Activated naive CD8-positive, alpha-beta T cell treated with anti-CD3 and anti-CD28 coated beads, Interleukin-2, amount 50 U/mL, for 16 hours (primary cell): ENCODE results near the gene GALNT12.

Source experiments
- DNase-seq: peaks from one replicate; pipeline ENCODE4 v3.0.0-alpha.2; 2020; ENCODE audit warnings: low read depth, low spot score

GALNT12 gene

DNA sequence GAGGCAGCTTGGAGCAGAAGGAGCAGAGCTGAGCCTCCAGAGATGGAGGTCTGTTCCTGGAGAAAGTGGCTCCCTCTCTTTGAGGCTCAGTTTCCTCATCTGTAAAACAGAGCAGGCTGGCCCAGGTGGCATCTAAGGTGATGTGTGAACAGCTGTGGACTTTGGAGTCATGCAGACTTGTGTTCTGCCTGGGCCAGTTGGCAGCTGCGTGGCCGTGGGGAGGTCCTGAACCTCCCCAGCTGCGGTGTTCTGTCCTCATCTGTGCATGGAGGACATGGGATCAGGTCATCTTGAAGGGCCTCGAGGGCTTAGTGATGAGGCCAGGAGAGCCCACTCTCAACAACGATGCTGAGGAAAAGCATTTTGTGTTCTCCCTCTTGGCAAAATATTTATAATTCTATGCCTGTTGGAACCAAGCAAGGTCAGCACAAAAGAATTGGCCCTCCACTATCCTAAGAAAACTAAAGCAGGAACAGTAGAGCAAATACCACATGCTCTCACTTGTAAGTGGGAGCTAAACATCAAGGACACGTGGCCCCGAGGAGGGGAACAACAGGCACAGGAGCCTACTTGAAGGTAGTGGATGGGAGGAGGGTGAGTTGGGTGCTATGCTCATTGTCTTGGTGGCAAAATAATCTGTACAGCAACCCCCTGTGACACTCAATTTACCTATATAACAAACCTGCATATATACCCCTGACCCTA lies 73.0 kb downstream of the GALNT12 start:
- no peak for DNase-seq

DNA sequence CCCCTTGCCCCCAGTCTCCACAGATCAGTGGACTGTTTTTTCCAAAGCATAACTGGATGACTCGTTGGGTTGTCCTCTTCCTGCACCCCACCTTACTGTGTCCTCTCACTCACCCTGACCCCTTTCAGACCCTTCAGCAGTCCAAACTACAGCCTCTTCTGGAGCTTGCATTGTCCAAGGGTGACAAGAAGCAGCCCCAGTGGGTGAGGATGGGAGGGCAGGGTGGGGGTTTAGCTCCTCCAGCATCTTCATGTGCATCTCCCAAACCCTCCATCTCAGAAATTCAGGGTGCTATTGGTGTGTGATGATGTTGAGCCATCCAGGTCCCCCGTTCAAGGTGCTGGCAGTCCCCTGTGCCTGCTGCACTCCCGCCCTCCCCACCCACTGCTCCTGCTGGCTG lies 73.9 kb downstream of the GALNT12 start:
- DNase-seq, result no peak

DNA sequence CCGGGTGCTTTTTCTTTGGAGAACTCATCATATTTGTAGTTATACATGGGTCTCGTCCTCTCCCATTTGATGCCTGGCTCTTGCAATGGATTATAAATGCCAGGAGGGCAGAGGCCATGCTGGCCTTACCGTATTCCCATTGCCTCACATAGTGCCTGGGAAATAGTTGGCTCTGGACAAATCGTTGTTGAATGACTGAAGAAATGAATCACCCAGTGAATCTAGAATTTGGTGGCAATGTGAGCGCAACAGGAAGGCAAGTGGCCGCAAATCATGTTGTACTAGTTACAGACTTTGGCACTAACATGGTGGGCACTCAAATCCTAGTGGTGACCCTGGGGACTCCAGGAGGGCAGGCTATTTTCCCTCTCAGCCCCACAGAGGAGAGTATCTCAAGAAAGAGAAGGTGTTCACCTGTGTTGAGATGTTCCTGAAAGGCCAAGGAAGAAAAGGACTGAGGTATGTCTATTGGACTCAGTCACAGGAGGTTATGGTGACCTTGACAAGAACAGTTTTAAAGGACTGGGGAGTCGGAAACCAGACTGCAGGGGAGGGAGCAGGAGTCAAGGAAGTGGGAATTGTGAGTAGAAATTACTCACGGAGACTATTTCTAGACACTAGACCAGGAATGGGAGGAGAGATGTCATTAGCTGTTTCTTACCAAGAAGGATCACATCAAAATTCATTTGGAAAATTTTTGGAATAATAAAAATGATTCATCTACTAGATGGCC lies 74.5 kb downstream of the GALNT12 start:
- DNase-seq, result no peak

DNA sequence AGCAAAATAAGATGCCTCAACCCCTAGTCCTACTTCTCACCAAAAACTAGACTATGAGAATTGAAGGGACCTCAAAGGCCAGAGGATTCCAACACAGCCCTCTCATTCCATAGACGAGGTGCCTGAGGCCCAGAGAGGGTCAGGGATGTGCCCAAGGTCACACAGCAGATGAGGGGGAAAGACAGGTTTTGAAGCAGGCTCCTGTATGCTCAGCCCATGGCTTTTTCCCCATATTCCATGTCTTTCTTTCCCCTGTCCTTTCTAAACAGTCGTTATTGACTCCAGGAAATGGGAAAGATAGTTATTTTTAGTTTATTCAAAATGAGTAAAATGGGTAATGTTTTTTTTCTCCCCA lies 75.1 kb downstream of the GALNT12 start:
- no peak for DNase-seq

DNA sequence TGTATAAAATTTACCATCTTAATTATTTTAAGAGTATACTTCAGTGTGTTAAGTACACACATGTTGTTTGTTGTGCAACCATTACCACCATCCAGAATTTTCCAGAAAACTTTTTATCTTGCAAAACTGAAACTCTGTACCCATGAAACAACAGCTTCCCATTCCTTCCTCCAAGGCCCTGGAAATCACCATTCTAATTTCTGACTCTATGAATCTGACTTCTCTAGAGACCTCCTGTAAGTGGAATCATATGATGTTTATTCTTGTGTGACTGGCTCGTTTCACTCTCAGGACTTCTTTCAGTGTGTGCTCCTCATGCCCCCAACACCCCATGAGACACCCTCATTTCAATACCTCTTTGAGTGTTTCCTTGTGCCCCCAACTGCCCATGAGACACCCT lies 75.8 kb downstream of the GALNT12 start:
- DNase-seq, result no peak

DNA sequence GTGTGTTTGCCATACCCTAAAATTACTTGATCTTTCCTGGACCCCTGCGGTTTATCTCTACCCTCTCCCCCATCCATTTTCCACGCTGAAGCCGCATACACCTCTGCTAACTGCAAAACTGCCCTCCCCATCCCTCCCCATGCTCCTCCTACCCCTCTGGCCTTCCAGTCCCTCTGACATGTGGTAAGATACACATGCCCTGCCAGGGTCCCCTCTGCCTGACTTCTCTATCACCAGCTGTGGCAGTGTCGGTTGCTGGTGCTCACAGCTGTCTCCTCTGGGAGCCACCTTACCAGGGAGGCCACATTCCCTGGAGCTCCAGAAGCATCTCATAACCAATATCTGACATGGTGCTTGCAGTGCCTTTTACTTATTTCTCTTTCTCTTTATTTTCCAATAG lies 77.4 kb downstream of the GALNT12 start:
- no peak for DNase-seq

DNA sequence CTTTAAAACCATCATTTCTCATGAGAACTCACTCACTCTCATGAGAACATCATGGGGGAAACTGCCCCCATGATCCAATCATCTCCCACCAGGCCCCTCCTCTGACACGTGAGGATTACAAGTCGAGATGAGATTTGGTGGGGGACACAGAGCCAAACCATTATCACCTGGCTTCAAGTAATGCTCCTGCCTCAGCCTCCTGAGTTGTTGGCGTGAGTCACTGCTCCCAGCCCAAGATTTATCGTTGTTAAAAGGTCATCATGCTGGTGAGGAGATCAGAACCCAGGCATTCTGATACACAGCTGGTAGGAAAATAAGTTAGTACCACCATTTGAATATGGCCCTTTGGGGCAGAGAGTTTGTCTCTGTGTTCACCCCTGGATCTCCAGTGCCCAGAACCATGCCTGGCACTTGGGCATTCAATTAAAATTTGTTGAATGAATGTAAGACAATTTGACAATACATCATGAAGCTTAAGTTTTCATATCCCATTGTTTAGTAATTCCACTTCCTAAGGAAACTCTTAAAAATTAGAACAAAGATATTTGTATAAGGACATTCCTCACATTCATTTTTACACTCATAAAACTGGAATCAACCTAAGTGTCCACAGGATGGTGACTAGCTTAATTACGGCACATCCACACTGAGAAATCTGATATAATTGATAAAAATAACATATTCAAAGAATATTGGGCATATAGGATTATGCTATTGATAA lies 78.3 kb downstream of the GALNT12 start:
- DNase-seq, result no peak

DNA sequence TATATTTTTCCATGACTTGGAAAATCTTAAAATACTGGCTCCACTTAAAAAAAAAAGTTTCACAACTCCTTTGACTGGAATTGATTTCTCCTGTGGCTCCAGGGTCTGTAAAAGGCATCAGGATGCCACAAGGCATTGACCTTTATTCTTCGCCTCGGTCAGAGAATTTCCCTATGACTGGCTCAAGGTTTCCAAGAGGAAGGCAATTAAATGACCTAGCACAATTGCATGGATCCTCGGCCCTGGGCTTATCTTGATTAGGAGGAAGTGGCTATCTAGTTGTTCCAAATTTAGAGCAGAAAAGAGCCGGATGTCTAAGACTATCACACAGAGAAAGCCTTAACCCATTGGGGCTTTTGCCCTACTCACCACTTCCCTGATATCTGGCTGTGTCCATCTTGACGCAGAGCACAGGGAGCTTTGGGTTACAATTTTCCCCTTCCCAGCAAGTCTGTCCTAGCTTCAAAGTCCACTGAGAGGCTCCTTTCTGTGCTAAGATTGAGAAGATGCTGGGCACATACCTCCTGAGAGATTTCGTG lies 79.3 kb downstream of the GALNT12 start:
- DNase-seq, result no peak

DNA sequence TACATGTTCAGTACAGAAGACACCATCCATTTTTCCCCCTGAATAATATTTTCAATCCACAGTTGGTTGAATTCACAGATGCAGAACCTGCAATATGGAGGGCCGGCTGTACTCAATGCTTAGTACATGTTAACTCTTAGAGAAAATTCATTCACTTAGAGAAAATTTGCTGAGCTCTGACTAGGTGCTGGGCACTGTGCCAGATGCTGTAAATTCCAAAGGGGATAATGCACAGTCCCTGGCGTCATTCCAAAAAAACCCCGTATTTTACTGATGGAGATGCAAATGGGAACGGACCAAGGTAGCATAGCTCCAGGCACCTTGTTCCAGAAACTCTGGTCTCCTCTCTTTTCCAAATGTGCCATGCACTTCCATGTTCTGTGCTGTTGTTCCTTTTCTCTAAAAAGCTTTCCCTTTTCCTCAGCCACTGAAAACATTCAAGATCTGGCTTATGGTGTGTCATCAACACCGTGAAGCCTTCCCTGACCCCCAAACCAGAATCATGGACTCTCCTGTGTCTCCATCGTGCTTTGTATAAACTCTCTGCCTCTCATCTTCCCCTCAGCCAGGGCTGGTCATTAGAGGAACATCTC lies 80.5 kb downstream of the GALNT12 start:
- DNase-seq, result no peak

DNA sequence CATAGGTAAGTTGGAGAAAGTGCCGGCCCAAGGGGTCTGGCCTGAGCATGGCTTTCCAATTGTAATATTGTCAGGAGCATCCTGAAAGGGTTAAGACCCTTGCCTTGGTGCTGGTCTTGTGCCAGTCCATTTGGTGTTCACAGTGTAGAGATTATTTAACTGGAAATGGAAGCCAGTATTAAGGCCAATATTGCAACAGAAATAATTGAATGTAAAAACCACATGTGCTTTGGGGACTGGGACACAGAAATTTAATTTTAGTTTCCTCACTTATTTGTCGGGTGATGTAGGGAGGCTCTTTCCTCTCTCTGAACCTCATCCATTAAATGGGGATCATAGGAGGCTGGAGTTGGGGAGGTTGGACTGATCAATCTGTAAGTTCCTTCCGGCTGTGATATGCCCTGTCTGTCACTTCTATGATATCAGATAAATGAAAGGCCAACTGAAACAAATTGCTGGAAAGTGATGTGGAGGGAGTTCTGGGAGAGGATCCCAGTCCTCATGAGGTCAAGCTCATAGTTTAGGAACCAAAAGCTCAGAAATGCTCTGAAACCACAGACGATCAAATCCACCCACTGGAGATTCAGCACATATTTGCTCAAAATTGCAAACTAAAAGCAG lies 81.4 kb downstream of the GALNT12 start:
- no peak for DNase-seq

DNA sequence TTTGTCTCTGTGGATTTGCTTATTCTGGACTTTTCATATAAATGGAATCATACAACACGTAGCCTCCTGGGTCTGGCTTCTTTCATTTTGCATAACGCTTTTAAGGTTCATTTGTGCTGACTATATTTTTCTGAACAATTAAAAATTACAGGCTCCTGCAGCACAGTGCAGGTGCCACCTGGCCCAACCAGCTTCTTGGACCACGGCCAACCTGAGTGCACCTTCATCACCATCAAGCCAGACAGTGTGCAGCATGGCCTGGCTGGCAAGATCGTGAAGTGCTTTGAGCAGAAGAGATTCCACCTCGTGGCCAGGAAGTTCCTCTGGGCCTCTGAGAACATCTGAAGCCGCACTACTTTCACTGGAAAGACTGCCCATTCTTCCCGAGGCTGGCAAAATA lies 82.8 kb downstream of the GALNT12 start:
- DNase-seq, result no peak

DNA sequence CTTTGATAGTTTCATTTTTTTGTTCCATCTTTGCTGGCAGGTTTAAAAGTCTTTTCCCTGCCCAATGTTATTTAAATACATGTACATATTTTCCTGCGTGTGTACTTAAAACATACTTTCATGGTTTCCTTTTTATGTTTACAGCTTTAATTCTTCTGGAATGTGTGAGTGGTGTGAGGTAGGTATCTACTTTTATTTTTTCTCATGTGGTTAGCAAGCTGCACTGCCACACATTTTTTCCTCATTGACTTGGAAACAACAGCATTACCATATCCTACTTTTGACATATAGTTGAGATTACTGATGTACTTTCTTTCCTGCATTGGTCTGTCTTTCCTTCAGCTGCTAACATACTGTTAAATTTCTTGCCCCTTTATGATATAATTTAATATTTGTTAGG lies 84.8 kb downstream of the GALNT12 start:
- DNase-seq, result no peak

DNA sequence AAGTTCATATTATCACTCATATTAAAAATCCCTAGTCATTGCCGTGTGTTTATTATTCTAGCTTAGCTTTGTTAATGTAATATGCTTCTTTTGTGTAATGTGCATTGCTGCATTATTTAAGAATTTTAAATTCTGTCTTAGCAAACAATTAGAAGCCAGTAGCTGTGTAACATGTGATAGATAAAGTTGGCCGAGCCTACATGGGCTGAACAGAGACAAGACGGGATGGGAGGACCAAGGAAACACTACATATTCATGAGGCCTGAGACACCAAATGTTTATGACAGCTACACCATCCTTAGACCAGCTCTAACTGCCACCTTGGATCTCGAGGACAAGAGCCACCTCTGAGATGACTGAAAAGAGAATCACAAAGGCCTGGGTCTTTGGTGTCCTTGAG lies 85.2 kb downstream of the GALNT12 start:
- no peak for DNase-seq

DNA sequence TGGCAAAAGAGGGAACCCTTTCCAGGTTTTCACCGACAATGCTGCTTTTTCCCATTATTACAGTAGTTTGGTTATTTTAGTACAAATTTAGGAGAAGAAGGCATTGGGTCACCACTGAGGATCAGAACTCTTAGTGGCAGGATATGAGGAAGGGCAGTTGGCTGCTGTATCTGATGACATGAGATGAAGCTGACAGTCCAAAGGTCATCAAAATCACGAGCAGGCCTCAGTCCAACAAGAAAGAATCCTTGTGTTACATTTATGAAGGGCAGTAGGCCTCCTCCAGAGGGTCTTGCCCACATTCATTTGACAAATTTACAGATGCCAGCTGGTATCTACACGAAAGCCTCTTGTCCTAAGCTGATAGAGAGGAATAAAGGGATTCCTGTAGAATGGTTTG lies 86.7 kb downstream of the GALNT12 start:
- no peak for DNase-seq

DNA sequence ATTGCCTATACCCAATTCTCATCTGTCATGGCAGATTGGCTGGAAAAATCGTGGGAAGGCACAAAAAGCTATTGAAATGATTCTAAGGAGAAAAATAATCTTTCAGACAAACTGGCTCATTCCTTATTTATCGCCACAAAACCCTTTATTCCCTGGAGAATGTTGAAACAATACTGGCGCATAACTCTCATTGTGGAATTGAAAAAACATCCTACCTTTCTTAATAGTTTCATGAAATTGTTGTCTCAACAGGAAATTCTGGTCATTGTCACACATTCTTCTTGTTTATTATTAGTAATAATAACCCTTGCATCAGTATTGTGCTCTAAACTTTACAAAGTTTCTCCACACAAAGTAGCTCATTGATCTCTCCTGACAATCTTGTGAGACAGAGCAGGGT lies 87.3 kb downstream of the GALNT12 start:
- DNase-seq, result no peak

DNA sequence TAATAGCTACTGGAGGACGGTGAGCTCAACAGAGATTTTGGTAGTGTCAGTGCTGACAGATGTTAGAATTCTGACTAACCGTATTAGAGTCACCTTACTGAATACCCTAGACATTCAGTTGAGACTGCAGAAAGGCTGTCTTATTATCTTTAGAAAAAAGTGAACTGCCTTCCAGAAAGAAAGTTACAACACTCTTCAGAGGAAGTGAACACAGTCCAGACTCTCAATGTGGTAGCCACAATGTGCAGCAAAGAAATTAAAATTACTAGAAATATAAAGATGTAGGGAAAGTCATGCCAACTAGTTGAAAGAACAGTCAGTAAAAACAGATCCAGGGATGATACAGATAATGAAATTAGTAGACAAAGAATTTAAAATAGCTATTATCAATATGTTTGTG lies 89.2 kb downstream of the GALNT12 start:
- DNase-seq, result no peak

DNA sequence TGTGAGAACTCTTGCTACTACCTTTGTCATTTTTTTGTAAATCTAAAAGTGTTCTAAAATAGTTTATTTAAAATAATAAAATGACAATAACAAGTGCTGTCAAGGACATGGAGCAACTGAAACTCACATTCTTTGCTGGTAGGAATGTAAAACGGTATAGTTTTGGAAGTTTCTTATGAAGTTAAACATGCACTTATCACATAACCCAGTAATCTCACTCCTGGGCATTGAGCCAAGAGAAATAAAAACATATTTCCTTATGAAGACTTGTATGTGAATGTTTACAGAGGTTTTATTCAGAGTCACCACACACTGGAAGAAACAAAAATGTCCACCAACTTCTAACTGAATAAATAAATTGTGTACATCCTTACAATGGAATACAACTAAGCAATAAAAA lies 90.3 kb downstream of the GALNT12 start:
- no peak for DNase-seq

DNA sequence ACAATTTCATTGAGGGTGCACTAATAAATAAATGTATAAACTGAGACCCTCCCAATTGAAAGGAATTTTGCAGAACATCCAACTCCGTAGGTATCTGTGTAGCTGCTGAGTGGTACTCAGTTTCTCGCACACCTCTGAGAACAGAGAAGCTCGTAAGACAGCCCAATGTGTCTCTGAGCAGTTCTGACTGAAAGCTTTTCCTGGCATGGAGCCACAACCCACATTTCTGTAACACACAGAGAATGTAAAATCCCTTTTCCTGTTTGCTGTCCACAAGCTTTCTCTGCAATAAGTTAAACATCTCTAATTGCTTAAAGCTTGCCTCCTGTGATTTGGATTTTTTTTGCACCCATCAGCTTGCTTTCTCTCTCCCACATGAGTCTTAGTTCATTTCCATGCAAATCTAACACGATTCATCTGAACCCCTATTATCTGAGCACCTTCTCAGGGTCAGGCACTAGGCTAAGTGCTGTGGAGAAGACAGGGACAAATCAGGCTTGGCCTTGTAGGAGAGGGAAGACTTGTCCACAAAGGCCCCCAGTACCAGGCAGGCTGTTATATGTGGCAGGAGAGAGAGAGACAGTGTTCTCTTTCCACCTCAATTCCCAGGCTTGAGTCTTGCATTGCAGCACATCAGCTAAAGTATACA lies 92.1 kb downstream of the GALNT12 start:
- DNase-seq, result no peak
